Activated T-cell treated with anti-CD3 and anti-CD28 coated beads for 24 hours (primary cell): ENCODE results near the gene THRB.

ENCODE experiments used
- DNase-seq: peaks from one replicate; pipeline ENCODE4 v3.0.0-alpha.2; 2020; ENCODE audit warnings: low read depth

THRB gene

DNA sequence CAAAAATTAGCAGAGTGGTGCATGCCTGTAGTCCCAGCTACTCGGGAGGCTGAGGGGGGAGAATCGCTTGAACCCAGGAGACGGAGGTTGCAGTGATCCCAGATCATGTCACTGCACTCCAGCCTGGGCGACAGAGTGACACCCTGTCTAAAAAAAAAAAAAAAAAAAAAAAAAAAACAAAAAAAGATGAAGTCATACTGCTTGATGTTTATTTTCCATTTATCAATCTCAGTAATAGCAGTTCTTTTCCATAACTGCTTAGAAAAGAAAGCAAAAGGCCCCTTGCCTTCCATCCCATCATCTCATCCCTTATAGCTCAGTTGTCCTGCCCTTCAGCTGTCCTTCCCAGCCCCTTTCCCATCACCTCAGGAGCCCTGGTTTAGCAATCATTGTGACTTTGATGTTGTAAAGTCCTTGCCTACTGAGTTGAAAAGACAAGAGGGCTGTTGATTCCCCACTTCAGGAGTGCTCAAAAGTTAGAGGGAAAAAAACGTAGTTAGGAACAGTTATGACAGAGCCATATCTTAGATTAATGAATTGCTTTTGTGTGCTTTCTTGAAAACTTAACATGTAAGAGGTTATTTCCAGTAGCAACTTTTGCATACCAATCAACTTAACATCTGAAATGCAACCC is 18.0 kb upstream of the THRB start:
- DNase-seq: no peak

- no peak for DNase-seq
Observed at GRCh38 chr3:24510030-24510648, 15.5 kb upstream of the THRB start.

DNA sequence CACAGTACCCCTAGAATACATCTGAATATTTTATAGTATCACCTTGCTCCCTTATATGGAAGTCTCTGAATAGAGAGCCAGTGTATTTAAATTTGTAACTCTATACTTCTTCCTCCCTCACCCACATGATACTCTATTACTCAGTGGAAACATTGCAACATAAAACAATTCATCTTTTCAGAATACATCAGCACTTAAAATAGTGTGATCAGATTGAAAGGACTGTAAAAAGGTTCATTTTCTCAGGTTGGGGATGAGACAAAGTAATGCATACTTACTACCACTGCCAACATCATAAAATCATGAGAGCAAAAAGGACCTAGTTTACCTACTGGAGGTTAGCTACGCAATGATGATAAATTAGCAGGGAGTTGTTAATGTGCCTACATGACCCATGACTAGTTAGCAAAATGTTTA is 13.8 kb upstream of the THRB start:
- DNase-seq: no peak

- DNase-seq: no peak
Observed at GRCh38 chr3:24507776-24508422, 13.2 kb upstream of the THRB start.

DNA sequence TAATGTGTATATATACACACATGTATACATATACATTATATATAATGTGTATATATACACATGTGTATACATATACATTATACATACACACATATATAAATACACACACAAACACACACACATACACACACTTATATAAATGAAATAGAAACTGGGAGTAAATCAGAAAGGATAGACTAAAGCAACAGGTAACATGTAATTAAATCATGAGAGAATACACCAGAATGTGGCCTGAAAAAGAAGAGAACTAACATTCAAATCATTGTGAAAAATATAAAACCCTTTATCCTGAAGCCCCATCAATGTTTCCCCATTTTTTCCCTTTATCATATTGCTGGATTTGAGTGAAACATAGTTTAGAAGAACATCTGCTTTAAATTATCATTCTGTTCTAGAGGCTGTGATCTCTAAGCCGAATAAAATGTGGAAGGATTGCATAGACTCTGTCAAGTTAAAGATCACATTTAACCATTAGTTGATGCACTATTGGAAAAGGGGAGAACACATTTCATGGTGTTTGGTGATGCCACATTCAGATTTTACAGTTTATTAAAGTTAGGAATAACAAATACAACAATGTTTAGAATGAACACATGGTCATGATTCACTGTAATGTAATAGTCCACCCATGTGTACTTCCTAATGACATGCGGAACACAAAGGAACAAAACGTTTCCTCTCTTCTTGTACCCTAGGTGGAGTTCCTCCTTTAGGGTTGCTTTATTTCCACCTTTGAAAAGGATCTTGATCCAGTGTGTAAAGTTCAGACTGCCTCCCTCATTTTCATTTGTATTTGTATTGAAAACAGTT is 12.5 kb upstream of the THRB start:
- DNase-seq: no peak

DNA sequence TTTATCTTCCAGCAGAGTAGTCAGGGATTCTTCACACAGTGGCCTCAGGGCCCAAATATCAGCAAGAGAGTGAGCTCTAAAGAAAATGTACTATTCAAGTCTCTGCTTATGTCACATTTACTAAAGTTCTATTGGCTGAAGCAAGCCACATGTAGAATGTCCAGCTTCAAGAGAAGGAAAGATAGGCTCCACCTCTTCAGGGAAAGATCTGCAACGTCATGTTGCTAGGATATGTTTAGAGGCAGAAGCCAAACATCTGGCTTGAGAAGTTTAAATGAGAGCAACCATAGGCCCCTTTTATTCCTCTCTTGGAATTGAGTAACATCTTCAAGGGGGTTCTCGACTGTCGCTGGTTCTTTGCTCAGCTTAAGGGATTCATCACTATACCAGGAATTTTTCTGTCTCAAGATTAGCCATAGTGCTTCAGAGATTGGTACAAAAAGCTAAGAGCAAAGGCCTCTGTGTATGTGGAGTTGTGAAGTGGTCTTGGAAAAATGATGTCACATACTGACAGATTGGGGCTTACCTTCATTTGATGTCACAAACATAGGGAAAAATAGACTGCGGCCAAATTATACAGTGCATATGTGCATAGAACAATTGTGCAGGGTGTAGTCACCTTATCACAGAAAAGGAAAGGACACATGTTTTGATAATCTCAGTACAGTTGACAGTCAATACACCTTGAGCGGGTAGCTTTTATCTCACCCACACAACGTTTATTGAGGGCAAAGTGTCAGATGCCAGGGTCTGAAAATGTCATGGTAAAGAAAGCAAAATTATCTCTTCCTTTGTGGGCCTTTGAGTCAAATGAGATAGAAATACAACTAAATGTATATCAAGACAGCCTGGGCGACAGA is 11.3 kb upstream of the THRB start:
- no peak for DNase-seq

DNA sequence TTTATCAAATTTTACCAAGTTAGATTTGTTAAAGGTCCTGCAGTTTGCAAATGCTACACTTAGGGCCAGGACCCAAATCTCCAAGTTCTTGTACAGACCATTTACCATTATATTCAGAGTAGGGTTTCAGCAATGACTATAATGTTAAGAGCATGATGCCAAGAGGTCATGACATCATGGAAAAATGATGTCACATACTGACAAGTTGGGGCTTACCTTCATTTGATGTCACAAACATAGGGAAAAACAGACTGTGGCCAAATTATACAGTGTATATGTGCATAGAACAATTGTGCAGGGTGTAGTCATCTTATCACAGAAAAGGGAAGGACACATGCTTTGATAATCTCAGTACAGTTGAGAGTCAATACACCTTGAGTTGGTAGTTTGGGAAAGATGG is 10.1 kb upstream of the THRB start:
- DNase-seq: no peak

GRCh38 chr3:24503616-24504113 is 9.0 kb upstream of the THRB start:
- no peak for DNase-seq

DNA sequence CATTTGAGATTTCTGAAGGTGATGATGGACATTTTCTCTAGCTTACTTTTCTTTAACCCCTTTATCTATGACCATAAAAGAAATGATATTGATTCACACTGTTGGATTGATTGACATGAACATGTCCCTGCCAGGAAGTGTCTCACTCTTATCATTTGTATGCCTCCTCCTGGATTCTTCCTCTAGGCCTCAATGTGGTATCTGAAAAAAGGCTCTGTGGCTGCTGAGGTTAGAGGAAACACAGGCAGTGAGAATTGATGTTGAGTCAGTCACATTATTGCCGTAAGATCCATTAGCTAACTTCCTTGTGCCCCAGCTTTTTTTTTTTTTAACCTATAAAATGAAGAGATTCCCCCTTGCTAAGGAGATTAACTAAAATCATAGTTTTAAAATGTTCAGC is 8.0 kb upstream of the THRB start:
- no peak for DNase-seq

DNA sequence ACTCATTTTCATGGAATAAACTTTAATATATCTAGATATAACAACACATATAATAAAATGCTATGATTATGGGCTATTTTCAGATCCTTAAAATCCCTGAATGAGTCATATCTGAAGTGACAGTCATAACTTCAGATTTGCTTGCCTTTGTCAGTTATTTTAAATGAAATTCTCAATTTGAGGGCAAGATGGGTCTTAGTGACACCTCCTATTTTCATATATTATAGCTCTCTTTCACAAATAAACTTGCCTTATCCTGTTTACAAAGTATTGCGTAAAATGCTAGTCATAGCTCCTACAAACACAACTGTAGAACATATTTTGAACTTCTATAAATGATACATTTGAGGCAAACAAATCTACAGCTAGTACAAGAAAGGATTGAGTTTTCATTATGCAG is 6.2 kb upstream of the THRB start:
- DNase-seq: no peak

GRCh38 chr3:24499991-24500390 is 5.3 kb upstream of the THRB start:
- DNase-seq: no peak

DNA sequence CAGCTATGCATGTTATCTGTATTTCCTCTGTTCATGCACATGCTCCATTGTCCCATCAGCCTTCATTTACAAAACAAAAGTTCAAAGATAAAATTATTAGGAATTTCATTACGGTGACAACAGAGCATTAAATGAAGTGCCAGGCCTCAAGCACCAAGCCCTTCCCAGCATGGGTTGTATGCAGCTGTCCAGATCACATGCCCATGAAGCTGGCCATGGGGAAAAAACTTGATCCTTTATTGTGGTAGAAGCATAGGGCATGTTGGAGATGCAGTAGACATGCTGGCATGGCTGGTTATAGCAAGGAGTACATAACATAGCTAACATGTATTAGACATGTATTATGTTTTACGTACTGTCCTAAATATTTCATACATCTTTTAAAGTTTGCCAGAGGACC is 4.1 kb upstream of the THRB start:
- DNase-seq: no peak

- no peak for DNase-seq
Observed at GRCh38 chr3:24498391-24498790, 3.7 kb upstream of the THRB start.

DNA sequence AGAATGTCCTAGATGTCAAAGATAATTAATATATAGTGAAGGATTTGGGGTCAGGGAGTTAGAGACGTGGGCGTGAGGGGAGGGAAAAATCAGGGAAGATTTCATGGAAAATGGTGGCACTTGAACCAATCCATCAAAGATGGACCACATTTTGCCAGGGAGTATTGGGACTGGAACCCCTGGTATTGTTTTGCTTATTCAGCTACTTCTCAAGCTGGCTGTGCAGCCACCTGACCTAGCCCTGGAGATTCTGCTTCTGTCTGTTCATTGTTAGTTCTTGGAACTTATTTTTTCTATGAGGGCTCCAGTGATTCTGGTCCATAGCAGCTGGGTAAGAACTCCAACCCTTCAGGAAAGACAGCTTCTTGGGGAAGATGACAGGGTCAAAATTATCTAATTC is 3.3 kb upstream of the THRB start:
- no peak for DNase-seq

DNA sequence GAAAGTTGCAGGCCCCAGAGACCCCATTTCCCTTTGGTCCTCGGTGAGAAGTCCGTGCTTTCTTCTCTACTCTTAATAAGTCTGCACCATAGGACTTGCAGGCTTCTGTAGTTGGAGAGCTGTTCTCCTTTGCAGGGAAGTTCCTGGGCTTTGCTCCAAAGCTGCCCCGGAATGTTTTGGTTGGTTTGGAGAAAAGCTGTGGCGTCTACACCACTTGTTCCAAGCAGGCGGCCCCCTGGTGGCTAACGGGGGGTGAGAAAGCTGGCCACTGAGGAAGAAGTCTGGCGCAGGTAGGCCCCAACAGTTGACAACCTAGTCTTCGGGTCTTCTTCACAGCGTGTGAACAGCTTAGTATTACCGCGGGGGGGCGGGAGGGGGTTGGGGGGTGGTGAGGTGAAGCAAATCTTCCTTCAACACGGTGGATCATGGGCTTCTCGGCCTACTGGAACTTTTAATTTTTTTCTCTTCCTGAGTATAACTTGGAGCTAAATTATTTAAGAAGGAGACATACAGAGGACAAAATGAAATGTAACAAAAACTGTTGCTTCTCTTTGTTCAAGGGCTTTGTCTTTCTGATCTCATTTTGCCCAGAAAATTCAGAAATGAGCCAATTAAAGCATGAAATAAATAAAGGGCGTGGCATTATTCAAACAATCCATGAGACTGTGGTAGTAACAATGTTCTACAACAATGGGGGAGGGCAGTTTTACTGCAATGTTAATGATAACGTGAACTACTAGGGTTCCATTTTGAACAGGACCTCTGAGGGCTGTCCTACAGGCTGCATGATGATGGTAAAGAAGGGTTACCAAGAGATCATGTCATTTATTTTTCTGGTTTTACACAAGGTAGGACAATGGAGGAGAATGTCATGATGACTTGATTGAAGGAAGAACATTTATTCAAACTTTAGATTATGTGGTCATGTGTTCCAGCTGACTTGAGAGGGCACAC is 2.2 kb upstream of the THRB start:
- DNase-seq: no peak

DNA sequence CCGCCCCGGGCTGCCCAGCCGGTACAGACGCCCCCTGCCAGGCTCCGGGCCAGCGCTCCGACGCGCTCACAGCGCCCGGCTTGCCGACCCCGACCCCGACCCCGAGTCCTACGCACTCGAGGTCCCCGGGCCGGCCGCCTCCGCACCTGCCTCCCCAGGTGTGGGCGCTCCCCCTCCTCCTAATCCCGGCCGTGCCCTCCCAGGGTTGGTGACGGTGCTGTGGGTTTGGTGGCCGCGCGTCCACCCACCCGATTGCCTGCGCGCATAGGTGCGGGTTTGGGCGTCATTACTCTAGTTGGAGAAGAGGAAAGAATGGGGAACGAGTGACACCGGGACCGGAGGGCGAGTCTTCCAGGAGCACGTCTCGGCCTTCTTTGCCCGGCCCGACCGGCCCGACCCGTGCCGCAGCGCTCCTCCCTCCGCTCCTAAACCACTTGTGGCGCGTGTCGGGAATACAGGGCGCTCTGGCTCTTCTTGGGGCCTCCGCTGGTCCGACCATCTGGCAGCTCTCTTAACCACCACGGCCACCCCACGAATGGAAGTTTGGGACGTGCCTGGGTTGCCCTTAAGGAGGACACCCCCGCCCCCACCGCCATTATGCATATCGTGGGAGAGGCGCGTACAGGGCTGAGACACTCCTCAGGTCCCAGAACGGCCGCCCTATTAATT is 810 bp upstream of the THRB start:
- no peak for DNase-seq

DNA sequence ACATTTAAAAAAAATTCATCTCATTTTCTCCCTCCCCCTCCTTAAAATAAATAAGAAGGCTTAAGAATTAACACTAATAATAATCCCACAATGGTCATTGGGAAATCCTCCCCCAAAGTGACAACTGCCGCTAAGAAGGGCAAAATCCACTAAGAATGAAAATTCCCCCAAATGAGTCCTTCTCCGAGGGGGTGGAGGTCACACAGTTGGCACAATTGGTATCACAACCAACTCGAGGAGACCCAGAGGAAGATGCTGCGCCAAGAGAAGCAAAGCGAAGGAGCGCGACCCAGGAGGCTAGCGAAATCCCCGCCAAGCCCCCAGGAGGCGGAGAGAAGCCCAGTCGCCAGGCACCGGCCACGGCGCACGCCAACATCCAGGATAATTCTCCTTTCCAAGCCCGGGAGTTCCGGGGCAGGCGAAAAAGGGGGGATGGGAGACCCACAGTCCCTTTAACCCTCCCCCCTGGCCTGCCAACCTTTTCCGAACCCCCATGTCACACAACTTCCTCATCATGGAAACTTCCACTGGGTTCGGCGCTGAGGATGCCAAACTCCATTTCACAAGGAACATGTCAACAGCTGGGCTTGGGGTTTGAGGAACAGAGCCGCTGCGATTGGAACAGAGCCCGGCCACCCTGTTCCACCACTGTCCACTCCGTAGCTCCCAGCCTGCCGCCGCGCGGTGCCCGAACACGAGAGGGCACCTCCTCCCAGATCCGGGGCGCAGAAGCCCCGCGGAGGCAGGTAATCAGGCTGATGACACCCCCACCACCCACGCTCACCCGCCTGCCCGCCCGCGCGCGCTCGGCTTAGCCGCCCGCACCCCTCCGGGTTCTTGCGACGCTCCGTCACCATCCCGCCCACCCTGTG is 668 bp downstream of the THRB start:
- DNase-seq: no peak

GRCh38 chr3:24492971-24493551 is 1.6 kb downstream of the THRB start:
- DNase-seq: no peak

DNA sequence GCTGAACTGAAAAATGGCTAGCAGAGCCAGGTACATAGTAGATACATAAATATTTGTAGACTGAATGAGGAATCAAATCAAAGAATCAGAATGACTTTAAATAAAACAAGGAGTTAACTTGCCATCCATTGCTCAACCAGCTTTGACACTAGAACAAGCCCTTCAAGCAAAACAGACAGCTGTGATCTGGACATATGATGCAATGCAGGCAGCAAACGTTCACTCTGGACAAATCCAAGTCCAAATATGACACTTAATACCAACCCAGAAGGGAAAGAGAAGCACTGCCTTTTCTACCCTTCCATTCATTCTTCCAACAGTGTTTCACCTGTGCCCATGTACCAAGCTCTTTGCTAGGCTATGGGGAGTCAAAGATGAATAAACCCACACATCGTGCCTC is 4.5 kb downstream of the THRB start:
- no peak for DNase-seq
